ENCODE results near the gene DSC3. TPM values are rescaled to one million over a fixed set of nuclear protein-coding genes. Genes with fewer than 3 reads are reported as not detected.
A peak's percentile ranks its signal among the peaks of the same experiment; 100 is the strongest.
"Not testable (repeated sequence)": the region's sequence is repeated elsewhere in the genome, so short reads cannot be mapped to it uniquely, and the experiment has no call there.

Gene DSC3
- total RNA-seq, 1 experiment from 2014 or later, result 60.8 TPM

DNA sequence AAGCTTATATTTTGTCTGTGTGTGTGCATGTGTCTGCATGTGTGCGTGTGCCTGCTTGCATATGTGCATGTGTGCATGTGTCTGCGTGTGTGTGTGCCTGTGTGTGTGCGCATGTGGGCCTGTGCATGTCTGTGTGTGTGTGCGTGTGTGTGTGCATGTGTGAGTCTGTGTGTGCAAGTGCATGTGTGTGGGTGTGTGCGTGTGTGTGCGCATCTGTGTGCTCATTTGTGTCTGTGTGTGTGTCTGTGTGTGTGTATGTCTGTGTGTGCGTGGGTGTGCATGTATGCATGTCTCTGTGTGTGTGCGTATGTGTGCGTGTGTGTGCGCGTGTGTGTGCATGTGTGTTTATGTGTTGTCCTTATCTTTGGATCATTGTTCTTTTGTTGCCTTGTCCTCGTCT is 56.8 kb downstream of the DSC3 start:
- no peaks in the 10 kb centered on the region for H3K27me3 Mint-ChIP-seq (ENCODE audit: insufficient read depth, unreplicated experiment)
- no peak for TF ChIP-seq CTCF (IDR thresholded peaks at IDR 0.05; ENCODE audit: unreplicated experiment)
- H3K4me1 Mint-ChIP-seq (ENCODE audit: insufficient read depth, unreplicated experiment), result peaks cover 16% of the 10 kb centered on the region
- POLR2A ChIA-PET, result interaction anchor here (1.8 to 3.6 kb wide), 2 partner anchors 16 to 56 kb away, joined by 6 to 25 read pairs; partner anchors contain the start of gene DSC3
- no peaks in the 10 kb centered on the region for H3K36me3 Mint-ChIP-seq (ENCODE audit: insufficient read depth, unreplicated experiment)
- H3K4me3 Mint-ChIP-seq (ENCODE audit: unreplicated experiment), result no peak overlapping the region
- no peaks in the 10 kb centered on the region for H3K9me3 Mint-ChIP-seq (ENCODE audit: unreplicated experiment)
- CTCF ChIA-PET, result interaction anchor here (1.0 kb wide), 2 partner anchors 13 to 525 kb away, joined by 3 to 4 read pairs; no protein-coding TSS in a partner anchor
- H3K27ac Mint-ChIP-seq (ENCODE audit: low read depth, unreplicated experiment), result peak overlapping the region; percentile 38
- no peak for DNase-seq (ENCODE audit: unreplicated experiment)
- intact Hi-C loops (cut with micrococcal nuclease), result loop anchor here (10.0 kb wide), 1 partner anchor 259 kb away; no protein-coding TSS in a partner anchor
- no TSS peak for BruUV-seq (replicated peaks)

DNA sequence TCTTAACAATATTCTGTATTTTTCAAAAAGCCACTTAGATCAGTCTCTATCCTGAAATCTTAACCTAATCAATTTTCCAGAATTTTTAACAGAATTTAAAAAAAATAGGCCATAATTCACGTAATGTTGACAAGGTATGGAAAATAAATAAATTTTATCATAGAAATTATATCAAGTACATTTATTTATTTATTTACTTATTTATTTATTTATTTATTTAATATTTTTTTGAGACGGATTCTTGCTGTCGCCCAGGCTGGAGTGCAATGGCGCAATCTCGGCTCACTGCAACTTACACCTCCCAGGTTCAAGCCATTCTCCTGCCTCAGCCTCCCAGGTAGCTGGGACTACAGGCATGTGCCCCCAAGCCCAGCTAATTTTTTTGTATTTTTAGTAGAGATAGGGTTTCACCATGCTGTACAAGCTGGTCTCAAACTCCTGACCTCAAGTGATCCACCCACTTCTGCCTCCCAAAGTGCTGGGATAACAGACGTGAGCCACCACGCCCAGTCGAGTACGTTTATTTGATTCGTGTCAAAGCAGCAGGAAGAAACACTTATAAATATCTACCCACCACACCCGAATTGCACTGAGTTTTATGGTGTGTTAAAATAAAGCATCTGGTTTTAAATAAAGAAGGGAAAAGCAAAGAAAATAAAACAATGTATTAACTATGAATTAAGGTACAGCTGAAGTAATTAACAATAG is 60.1 kb downstream of the DSC3 start:
- no TSS peak for BruUV-seq (replicated peaks)
- Mint-ChIP-seq H3K4me3 (ENCODE audit: unreplicated experiment) (no peak overlapping the region), H3K9me3 (ENCODE audit: unreplicated experiment) (no peaks in the 10 kb centered on the region), H3K36me3 (ENCODE audit: insufficient read depth, unreplicated experiment) (no peaks in the 10 kb centered on the region), H3K27me3 (ENCODE audit: insufficient read depth, unreplicated experiment) (no peaks in the 10 kb centered on the region), H3K27ac (ENCODE audit: low read depth, unreplicated experiment) (no peak overlapping the region), H3K4me1 (ENCODE audit: insufficient read depth, unreplicated experiment) (peaks cover 8% of the 10 kb centered on the region)
- intact Hi-C loops (cut with micrococcal nuclease), result loop anchor here (10.0 kb wide), 1 partner anchor 262 kb away; no protein-coding TSS in a partner anchor
- DNase-seq (ENCODE audit: unreplicated experiment), result no peak
- TF ChIP-seq CTCF (IDR thresholded peaks at IDR 0.05; ENCODE audit: unreplicated experiment), result no peak
- CTCF ChIA-PET, result interaction anchor here (1.2 to 2.6 kb wide), 2 partner anchors 10 to 12 kb away, joined by 4 to 13 read pairs; no protein-coding TSS in a partner anchor
- POLR2A ChIA-PET, result no interaction called here

GRCh38 chr18:30978091-30978490 is 64.5 kb downstream of the DSC3 start:
- not testable (repeated sequence) for H3K27me3 Mint-ChIP-seq (ENCODE audit: insufficient read depth, unreplicated experiment); DNase-seq (ENCODE audit: unreplicated experiment); H3K36me3 Mint-ChIP-seq (ENCODE audit: insufficient read depth, unreplicated experiment); H3K9me3 Mint-ChIP-seq (ENCODE audit: unreplicated experiment); BruUV-seq (replicated peaks); H3K4me1 Mint-ChIP-seq (ENCODE audit: insufficient read depth, unreplicated experiment); H3K4me3 Mint-ChIP-seq (ENCODE audit: unreplicated experiment); H3K27ac Mint-ChIP-seq (ENCODE audit: low read depth, unreplicated experiment)
- ChIA-PET POLR2A (interaction anchor here (0.6 to 1.6 kb wide), 3 partner anchors 9 to 1718 kb away, joined by 3 to 6 read pairs (median 3); no protein-coding TSS in a partner anchor), CTCF (interaction anchor here (4.1 kb wide), 1 partner anchor 8 kb away, joined by 32 read pairs; no protein-coding TSS in a partner anchor)
- intact Hi-C loops (cut with micrococcal nuclease), result loop anchor here (10.0 kb wide), 1 partner anchor 537 kb away; no protein-coding TSS in a partner anchor

DNA sequence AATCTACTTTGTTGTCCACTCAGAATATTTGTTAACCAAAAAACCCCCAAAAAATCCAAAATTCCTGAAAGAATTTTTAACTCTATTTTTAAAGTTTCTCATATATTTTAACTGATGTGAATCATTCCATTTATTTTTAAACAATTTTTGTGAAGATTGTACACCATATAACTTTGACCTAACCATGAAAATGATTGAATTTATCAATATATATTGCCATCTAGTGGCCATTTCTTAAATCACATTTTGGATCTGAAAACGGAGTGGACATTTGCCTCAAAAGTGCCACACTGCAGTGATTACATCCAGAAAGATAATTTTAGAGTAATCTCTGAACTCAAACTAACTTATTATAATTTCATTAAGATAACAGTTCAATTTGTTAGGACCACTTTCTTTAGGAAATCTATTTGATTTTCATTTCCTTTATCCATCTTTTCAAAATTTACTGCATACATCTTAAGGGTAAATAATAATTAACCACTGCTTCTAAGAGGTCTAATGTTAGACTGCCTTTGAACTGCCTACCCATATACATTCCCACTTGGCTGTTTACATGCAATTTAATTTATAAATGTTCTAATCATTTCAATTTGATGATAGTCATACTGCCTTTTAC is 71.1 kb downstream of the DSC3 start:
- no TSS peak for BruUV-seq (replicated peaks)
- peak; percentile 36 for TF ChIP-seq CTCF (IDR thresholded peaks at IDR 0.05; ENCODE audit: unreplicated experiment)
- ChIA-PET POLR2A (no interaction called here), CTCF (interaction anchor here (0.6 to 2.7 kb wide), 15 partner anchors 9 to 1659 kb away, joined by 3 to 32 read pairs (median 4); no protein-coding TSS in a partner anchor)
- intact Hi-C loops (cut with micrococcal nuclease), result loop anchor here (2.0 to 10.0 kb wide), 4 partner anchors 543 to 1099 kb away; no protein-coding TSS in a partner anchor
- H3K9me3 Mint-ChIP-seq (ENCODE audit: unreplicated experiment), result no peaks in the 10 kb centered on the region
- H3K36me3 Mint-ChIP-seq (ENCODE audit: insufficient read depth, unreplicated experiment), result no peaks in the 10 kb centered on the region
- H3K4me1 Mint-ChIP-seq (ENCODE audit: insufficient read depth, unreplicated experiment), result no peaks in the 10 kb centered on the region
- peak; percentile 52 for DNase-seq (ENCODE audit: unreplicated experiment)
- H3K27me3 Mint-ChIP-seq (ENCODE audit: insufficient read depth, unreplicated experiment), result no peaks in the 10 kb centered on the region
- no peak overlapping the region for H3K4me3 Mint-ChIP-seq (ENCODE audit: unreplicated experiment)
- no peak overlapping the region for H3K27ac Mint-ChIP-seq (ENCODE audit: low read depth, unreplicated experiment)
